Uterine smooth muscle cell (primary cell): ENCODE measurements around the gene TMEM151A. TPM values are rescaled to one million over a fixed set of nuclear protein-coding genes. Genes with fewer than 3 reads are reported as not detected.

Experiments used
- total RNA-seq: library from RNA; depleted of rRNA; stranded (reverse); fragments of >200 nt; gene quantifications from 2 replicates; pipeline ENCODE4 v1.2.3, GENCODE V29; 2014

TMEM151A gene
- total RNA-seq = under 0.01 and 0.11 TPM in 2 replicates

DNA sequence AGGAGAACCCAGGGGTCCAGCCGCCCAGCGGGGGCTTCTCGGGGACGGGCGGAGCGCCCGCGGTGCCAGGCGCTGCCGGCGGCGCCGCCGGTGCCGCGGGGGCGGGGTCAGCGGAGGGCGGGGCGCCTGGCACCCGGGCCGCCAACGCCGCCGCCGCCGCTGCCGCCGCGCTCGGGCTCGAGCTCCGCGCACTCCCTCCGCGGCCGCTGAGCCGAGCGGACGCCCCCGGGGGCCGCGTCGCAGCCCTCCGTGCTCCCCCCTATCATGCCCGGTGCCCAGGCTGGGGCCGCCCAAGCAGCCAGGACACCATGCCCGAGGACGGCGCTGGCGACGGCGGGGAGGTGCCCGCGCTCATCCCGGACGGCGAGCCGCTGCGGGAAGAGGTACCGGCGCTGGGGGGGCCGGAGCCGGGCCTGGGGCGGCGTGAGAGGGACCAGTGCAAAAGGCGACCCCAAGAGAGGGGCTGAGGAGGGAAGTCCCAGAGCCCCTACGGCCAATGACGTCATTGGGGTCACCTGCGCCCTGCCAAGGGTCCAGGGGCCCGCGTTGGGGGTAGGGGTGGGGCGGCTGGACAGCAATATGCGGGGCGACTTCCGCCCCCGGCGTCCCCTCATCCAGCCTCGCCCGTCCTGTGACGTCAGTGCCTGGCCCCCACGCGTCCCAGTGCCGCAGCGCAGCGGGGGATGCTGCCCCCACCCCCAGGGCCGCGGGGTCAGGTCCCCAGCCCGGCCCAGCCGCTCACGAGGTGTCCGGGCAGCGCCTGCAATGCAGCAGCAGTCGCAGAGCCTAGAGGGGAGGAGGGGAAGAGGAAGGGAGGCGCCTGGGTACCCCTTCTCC, at the start of gene TMEM151A:
TMEM151A (plus strand) TSS at position 189 of the 837 bp plus-strand sequence; CDS start at position 309, 120 bp downstream.

DNA sequence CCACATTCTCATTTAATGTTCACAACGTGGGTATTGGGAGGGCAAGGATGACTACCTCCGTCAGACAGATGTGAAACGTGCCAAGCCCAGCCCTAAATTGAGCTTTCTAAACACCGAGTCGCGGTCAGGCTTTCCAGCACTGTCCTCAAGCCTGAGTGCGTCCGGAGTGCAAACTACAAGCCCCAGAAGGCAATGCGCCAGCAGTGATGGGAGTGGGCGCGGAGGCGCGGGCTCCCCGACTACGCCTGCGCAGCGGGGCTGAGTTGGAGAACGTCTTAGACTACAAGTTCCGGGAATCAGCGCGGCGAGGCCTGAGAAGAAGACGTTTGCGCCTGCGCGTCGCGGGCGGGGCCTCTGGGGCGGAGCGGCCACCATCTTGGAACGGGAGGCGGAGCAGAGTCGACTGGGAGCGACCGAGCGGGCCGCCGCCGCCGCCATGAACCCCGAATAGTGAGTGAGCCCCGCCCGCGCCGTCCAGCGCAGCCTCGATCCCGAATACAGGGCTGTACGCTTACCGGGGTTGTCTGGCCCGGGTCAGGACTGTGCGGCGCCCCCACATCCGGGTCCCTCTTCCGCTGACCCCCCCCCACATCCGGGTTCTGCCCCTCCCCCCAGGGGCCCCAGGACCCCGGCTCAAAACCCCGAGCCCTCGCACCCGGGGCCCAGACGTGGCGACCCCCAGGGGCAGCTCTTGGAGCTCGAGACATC, 23.3 kb upstream of the TMEM151A start, which contains the start of gene RAB1B:
RAB1B (plus strand) TSS at position 396 of the 708 bp plus-strand sequence; CDS start at position 437, 41 bp downstream.

DNA sequence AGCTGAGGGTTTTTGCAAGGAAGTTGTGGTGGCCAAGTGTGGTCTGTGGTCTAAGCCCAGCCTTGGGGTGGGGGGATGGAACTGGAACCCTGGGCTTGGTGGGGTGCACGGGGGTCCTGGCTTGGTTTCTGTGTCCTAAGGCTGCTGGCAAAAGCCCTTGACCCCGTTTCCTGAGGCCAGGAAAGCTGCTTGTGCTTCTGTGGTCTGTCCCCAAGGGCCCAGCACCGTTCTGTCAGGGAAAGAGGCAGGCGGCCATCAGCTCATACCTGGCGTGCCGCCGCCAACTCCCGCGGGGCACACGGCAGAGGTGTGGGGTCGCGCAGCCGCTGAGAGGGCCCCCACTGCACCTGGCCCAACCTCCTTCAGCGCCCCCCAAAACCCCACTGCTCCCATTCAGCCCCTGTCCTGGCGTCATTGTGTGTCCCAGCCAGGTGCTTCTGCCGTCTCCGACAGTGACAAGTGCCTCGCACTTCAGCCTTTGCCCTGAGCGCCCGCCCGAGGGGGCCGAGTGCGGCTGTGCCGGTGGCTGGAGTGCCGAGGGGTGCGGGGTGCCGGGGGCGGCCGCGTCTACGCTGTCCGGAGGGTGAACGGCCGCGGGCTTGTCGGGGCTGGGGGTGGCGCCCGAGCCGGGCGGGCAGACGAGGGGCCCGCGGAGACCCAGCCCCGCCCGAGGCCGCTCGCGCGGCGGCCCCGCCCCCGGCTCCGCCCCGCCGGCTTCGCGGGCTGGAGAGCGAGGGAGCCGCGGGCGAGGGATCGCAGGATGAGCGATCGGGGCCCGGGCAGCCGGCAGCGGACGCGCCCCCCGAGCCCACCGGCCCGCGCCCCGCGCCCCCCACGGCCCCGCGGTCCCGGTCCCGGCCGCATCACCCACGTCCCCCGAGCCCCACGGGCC, 14.0 kb upstream of the TMEM151A start, which contains the start of gene CNIH2:
CNIH2 (plus strand) TSS at position 705 of the 892 bp plus-strand sequence. CDS start 282 bp downstream, outside the sequence.

DNA sequence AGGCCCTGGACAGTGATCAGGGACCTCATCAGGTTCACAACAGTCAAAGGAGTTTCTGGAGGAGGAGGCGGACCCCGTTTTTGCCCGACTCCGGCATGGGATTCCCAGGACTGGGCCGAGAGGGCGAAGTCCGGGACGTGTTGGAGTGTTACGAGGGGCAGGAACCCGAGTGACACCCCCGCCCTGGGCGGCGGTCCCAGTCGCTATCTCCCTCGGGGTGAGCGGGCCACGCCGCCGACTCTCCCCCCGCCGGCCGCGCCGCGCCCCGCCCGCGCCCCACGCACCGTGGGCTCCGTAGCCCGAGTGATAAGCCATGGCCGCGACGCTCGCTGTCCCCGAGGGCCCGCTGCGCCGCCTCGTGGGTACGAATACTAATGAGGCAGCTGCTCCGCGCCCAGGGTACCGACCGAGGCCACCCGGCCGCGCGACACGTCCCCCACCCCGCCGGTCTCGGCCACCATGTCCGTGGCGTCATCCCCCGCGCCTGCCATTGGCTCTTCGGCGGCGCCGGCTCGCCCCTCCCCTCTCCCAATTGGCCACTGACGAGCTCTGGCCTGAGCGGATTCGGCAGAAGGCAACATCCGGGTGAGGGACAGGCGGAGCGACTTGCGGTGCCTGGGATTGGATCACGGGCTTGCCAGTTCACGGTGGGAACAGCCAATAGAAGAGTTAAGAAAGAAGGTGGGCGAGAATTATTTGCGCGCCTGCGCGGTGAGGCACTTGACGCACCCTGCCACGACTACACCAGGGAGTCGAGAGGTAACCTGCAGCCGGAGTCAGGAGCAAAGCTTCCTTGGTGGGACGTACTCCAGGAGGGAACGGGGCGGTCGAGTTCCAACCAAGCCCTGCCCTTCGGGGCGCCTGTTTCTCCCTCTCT, 2.8 kb upstream of the TMEM151A start, which contains the start of gene YIF1A:
YIF1A (minus strand) TSS at position 473 of the 877 bp plus-strand sequence; CDS start at position 315, 158 bp downstream.

DNA sequence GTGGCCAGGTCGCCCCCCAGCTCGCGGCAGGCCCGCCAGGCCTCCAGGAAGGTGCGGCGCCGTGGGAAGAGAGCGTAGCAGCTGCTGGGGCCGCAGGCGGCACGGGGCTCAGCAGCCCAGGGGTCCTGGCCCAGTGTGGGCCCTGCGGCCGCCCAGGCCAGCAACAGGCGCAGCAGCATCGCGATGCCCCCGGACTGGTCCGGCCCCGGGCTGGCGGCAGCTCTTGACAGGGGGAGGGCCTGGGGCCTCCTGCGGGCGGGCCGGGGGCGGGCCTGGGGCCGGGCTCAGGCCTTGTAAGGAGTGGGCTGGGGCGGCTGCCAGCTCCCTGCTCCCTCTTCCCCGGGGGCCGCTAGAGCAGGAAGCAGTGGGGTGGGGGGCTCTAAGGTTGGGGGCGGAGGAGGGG, 25.2 kb downstream of the TMEM151A start, which contains the start of gene CD248:
CD248 (minus strand) TSS at position 196 of the 403 bp plus-strand sequence; CDS start at position 179, 17 bp downstream.

GRCh38 chr11:66336234-66337102, 44.8 kb downstream of the TMEM151A start, which contains the start of gene RIN1:
TSS of gene RIN1 (minus strand) at chr11:66336434. CDS start at chr11:66336402, 32 bp downstream.

DNA sequence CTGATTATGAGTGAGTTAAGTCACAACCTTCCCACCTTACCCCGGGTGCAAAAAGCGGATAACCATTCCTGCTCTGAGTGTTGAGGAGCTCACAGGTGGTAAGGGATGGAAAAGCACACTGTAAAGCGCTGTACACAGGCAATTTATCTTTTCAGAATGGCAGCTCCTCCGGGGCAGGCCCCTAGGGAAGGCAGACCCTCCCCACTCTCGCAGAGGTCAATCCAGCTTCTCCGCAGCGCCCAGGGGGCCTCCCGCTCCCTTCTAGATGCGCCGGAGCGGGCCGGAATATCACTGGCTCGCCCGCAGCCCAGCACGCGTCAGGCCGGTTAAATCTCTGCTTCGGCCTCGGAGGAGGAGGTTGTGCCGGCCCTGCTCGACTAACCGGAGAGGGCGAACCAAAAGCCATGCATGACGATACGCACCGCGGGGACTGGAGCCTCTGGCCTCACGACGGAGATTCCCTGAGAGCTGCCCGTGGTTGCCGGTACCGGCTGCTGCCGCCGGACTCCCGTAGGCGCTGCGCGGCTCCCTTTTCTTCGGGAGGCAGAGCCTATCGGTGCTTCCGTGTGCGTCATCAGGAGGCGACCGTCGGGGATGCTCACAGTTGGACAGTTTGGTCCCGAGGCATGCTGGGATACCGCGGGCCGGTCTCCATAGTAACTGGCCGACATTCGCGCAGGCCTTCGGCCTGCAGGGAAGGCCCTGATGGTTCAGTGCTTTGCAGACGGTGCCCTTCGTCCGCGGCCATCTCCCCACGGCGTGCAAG, 53.0 kb downstream of the TMEM151A start, which contains the start of gene BRMS1:
BRMS1 (minus strand) TSS at position 555 of the 766 bp plus-strand sequence. CDS start 2,870 bp downstream, outside the sequence.

Other genes with a start within 250 kb of the TMEM151A start
- gene GAL3ST3, start 242.7 kb upstream of the TMEM151A start, total RNA-seq = 0.12 TPM in 1 of 2 replicates, not detected in the other
- gene SF3B2, start 239.5 kb upstream of the TMEM151A start, total RNA-seq = 157 and 183 TPM in 2 replicates
- gene PACS1, start 221.6 kb upstream of the TMEM151A start, total RNA-seq = 25.8 and 34.7 TPM in 2 replicates
- 27.3 and 28.5 TPM in 2 replicates for gene KLC2, start 34.2 kb upstream of the TMEM151A start, total RNA-seq
- 74.4 and 83.9 TPM in 2 replicates for gene RAB1B, start 23.3 kb upstream of the TMEM151A start, total RNA-seq
- 0.11 and 0.25 TPM in 2 replicates for gene CNIH2, start 13.7 kb upstream of the TMEM151A start, total RNA-seq
- 185 and 214 TPM in 2 replicates for gene YIF1A, start 2.8 kb upstream of the TMEM151A start, total RNA-seq
- 97.4 and 103 TPM in 2 replicates for gene CD248, start 25.1 kb downstream of the TMEM151A start, total RNA-seq
- 32.5 and 58.7 TPM in 2 replicates for gene RIN1, start 44.5 kb downstream of the TMEM151A start, total RNA-seq
- 45.5 and 73.5 TPM in 2 replicates for gene BRMS1, start 53.2 kb downstream of the TMEM151A start, total RNA-seq
- gene B4GAT1, start 55.7 kb downstream of the TMEM151A start, total RNA-seq = 40.7 and 55.1 TPM in 2 replicates
- gene SLC29A2, start 79.9 kb downstream of the TMEM151A start, total RNA-seq = 0.11 and 0.37 TPM in 2 replicates
- gene NPAS4, start 129.1 kb downstream of the TMEM151A start, total RNA-seq = not detected in 2 replicates
- gene MRPL11, start 147.0 kb downstream of the TMEM151A start, total RNA-seq = 49.9 and 55.0 TPM in 2 replicates
- gene PELI3, start 175.0 kb downstream of the TMEM151A start, total RNA-seq = 14.7 and 19.4 TPM in 2 replicates
- 50.4 and 56.9 TPM in 2 replicates for gene DPP3, start 188.5 kb downstream of the TMEM151A start, total RNA-seq
- 29.2 and 32.6 TPM in 2 replicates for gene BBS1, start 218.7 kb downstream of the TMEM151A start, total RNA-seq